ENCODE measurements around the gene THEMIS.
"Not testable (repeated sequence)": the region's sequence is repeated elsewhere in the genome, so short reads cannot be mapped to it uniquely, and the experiment has no call there.

THEMIS gene

DNA sequence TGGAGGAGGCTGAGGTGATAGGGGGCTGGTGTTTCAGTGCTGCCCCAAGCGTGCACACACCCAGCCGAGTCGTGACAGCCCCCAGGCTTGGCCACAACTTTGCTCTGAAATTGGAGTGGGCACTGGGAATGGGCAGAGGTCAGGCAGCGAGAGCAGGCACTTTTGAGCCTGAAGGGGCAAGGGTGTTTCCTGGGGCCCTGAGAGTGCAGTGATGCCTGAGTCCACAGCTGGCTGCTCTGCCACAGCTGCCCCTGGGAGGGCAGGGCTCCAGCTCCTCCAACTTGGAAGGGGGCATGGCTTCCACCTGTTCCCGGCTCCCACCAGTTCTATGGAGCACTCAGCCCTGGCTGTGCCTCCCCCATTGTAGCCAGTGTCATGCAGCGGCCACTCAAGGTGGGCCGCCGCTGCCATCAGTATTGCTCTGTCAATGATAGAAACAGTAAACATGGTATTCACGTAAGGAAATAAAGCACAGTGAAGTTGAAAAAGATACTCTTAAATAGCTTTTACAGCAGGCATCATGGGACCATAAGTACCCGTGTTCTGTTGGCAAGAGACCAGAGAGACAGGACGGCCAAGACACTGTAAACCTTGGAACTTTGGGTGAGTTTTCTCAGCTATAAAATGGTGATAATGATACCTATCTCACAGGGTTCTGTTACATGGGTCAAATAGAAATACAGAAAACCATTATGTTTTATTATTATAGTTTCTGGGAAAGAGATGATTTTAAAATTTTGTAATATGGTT lies 108.9 kb downstream of the THEMIS start:
- no peak for DNase-seq

DNA sequence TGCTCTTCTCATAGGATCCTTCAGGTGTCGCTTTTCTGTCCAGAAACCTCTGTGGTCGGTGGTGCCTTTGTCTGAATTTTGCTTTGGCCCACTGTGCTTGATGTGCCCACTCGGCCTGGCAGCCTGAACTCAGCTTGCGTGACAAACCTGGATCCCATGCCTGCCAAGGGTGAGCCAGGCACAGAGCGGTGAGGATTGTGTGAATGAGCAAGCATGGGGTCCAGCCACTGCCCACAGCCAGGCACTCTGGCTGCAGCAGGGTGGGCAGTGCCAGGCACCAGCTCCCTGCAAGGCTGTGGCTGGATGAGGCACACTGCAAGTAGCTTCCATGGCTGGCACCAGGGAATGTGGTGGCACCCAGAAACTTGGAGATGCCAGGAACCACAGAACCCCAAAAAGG lies 110.3 kb downstream of the THEMIS start:
- no peak for DNase-seq

DNA sequence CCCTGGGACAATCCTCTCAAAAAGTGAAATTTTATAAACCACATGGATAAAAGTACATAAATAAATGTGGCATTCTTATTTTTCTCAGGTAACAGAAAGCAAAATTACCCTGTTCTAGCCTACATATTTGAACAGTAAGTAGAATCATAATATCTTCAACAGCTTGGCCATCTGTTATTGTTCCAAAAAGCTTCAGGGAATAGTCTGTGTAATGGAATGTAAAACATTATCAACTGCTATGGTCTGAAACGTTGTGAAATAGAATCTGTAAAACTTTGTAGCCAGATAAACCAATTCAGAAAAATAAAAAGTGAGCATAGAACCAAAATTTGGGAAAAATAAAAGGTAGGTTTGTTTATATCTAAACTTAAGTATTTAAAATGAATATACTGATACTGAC lies 114.7 kb downstream of the THEMIS start:
- DNase-seq: no peak

DNA sequence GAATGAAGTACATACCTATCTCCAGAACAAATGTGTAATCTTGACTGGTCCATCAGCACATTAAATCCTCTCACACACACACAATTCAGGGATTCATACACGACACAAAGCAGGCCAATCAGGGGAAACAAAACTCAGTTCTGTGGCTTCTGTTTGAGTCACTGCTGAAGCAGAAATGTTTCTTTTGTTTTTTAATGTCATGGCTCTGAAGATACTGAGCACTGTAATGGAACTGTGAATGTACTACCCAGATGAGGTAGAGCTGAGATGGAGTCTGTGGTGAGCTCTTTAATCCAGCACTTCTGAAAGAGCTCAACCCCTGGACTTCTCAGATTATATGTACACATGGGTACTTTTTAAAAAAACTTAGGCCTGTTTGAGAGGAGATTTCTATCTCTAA lies 116.4 kb downstream of the THEMIS start:
- no peak for DNase-seq

DNA sequence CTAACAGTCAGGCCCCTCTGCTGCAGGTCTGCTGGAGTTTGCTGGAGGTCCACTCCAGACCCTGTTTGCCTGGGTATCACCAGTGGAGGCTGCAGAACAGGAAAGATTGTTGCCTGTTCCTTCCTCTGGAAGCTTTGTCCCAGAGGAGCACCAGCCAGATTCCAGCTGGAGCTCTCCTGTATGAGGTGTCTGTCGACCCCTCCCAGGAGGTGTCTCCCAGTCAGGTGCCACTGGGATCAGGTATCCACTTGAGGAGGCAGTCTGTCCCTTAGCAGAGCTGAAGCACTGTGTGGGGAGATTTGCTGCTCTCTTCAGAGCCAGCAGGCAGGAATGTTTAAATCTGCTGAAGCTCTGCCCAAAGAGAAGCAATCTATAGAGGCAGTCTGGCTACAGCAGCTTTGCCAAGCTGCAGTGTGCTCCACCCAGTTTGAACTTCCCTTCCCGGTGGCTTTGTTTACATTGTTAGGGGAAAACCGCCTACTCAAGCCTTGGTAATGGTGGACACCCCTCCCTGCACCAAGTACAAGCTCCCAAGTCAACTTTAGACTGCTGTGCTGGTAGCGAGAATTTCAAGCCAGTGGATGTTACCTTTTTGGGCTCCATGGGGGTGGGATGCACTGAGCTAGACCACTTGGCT lies 119.1 kb downstream of the THEMIS start:
- not testable (repeated sequence) for DNase-seq

DNA sequence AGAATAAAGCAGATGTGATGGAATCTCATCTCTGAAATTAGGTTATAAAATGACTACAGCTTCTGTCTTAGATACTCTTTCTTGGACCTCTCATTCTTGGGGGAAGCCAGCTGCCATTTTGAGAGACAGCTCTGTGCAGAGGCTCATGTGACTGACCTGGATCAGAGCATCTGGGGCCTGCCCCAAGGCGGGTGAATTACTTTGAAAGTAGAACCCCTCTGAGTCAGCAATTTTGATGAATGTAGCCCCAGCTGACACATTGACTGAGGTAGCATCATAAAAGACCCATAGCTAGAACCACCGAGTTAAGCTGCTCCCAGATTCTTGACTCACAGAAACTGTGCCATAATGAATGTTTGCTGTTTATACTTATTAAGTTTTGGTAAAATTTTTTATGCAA lies 124.5 kb downstream of the THEMIS start:
- DNase-seq: no peak

DNA sequence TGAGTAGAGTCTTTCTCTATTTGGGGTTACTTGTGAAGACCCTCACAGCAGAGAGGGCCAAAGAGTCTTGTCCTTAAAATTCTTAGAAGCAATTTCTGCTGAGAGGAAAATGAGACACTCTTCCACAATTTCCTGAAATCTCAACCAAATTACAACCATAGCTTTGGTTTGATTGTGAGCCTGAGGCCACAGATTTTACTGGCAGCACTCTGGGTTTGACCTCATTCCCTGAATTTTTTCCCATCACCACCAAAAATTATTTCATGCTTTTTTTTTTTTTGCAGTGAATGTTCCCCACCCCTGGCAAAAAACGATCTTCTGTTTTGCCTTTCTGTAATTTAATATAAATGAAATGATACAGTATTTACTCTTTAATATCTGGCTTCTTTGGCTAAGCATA lies 125.5 kb downstream of the THEMIS start:
- DNase-seq: no peak

DNA sequence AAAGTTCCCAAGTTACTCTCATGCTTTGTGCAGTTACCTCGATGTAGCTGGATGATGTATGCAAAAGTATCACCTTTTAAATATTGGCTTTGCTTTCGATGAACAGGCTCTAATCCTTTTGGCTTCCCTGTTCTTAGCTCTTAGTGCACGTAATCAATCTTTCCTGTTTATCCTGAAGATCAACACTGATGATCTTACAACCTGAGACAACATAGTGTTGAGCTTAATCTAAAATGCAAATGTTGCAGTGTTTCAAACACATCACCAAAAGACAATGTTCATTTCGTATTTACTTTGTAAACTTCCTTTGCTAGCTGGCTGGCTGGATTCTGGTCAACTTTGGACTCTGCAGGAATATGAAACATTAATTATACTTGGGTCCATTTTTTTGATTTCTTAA lies 132.1 kb downstream of the THEMIS start:
- DNase-seq: no peak

DNA sequence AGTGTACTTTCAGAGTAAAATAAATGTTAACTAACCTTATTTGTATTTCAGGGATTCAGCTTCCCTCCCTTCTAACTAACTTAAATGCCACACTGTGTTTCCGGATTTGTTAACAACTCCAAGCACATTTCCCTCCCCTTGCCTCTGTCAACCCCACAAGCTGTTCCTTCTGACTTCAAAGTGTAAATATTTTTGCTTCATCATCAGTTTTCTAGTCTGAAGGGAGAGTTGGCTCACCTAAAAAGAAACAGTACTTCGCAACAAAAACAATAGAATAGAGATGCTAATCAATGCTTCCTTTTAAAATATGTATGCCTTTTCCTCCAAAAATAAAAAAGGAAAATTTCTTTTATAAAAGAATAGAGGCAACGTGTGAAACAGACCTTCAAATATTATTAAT lies 132.6 kb downstream of the THEMIS start:
- DNase-seq: no peak

DNA sequence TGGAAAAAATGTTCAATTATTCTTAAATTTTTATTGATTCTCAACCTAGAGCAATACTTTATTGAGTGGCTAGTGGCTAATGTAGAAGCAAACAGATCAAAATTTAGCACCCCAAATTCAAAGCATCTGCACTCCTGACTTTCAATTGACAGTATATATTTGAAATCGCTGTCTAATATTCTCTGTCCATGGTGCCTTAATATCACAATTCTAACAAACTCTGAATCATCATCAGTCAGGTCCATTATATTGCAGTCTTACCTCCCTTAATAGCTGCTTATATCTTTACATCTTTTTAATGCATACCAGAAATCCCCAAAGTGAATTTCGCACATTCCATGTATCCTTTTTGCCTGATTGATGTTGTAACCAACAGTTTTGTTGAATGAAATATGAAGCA lies 134.9 kb downstream of the THEMIS start:
- DNase-seq: no peak

DNA sequence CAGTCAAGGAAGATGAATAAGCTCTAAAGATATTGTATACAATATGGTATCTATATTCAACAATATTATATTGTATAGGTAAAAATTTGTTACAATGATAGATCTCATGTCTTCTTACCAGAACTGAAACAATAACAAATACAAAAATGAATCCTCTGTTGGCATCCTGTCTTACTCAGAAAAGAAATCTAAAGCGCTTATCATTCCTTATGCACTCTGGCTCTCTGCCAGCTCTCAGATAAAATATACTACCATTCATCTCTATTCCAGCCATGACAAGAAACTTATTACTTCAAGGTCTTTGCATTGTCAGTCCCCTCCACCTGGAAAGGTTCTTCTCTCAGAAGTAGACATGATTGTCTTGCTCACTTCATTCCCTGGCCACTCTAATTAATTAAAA lies 138.6 kb downstream of the THEMIS start:
- DNase-seq: no peak

DNA sequence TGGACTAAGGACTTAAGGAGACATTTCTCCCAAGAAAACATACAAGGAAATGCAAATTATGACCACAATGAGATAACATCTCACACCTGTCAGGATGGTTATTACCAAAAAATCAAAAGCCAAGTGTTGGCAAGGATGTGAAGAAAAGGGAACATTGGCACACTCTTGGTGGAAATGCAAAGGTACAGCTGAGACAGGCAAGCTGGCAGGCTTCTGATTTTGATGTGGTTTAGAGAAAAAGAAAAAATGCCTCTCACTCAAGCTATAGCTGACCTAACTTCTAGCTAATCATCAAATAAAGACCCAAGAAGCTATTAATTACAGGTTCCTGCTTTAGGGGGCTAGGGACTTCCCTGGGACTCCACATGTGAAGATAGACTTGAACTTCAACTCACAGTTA lies 139.8 kb downstream of the THEMIS start:
- no peak for DNase-seq

DNA sequence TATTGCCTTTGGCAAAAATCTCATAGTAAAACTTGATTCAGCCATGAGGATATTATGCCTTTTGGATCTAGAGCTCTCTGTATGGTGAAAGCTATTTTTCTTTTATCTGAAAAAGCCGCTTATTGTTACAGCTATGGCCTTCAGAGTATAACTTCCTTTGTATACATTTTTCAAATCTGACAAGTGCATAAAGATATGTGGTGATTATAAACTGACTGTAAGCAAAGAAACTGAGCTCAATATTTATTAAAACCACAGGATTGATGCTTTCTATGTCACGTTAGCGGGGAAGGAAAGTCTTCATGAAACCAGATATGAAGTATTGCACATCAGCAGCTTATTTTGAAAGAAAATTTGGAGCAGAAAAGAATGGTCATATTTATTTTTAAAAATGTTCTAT lies 151.8 kb downstream of the THEMIS start:
- no peak for DNase-seq

DNA sequence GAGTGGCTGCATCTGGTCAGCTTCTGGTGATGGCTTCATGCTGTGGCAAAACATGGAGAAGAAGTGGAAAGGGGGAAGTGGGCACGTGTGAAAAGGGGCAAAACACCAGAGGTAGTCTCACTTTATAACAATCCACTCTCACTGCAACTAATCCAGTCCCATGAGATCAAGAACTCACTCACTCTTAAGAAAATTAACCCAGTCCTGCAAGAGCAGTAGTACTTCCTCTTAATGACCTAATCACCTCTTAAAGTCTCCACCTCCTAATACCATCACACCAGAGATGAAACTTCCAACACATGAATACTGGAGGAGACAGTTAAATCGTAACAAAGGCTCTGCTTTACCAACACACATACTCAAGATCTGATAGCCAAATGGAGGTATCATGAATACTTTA lies 152.6 kb downstream of the THEMIS start:
- DNase-seq: no peak

DNA sequence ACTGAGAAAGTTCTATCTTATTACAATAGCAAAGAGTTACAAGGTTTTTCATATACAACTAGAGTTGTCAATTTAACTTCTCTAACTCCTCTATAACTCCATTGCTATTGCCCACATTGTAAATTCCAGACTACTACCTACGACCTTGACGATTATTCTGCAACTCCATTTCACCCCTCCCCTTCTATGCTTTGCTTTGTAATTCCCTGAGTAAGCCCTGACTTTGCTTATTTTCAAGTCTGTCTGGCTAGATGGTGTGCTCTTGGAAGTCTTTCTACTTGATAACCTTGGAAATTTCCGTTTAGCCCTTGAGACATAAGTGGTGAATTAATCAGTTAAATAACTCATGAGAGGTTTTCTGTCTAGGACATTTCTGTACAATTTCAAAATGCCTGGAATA lies 162.4 kb downstream of the THEMIS start:
- DNase-seq: no peak

DNA sequence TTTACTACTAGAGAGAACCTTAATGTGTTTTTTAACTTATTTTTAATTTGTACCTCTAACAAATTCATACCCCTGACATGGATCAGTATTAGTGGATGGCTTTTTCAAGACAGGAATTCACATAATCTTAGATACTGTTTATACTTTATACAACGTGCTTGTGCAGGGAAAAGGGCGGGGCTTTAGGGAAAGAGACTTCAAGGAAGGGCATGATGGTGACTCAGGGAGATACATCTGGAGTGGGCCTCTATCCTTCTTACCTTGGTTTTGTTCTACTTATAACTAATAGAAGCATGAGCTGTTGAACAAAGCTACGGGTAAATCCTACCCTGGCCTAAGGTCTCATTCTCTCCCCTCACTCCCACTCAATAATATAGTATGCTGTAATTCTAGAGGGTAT lies 163.1 kb downstream of the THEMIS start:
- no peak for DNase-seq

DNA sequence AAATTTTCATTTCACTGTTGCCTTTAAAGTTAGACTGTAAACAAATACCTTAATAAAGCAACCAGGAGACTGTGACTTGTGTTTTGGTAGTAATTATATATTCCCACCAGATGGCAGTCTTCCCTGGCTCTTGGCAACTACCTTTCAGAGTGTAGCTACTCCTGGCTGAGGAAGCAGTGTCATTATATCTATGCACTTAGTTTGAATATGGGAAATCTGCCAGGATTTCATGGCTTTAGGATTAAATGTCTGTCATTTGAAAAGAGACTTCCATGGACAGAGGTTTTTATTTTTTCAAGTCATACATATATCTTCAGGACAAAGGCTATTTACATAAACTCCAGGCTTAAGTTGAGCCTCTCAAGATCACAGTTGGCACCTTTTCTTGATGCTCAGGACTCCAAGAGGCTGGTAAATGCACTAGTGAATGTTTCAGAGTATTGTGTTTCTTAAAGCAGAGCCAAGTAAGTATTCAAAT lies 163.8 kb downstream of the THEMIS start:
- peak; percentile 66 for DNase-seq

DNA sequence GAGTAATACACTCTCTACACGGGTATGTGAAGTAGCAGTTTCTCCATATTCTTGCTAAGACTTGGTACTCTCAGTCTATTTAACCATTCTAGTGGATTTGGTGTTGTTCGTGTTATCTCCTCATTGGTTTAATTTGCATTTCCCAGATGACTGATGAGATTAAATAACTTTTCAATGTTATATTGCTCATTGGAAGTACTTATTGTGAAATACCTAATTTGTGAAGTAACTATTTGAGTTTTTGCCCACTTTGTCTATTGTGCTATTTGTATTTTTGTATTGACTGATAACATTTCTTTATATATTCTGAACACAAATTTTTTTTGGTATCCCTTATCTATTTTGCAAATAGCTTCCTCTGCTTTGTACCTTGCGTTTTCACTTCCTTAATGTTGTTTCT lies 167.9 kb downstream of the THEMIS start:
- no peak for DNase-seq

DNA sequence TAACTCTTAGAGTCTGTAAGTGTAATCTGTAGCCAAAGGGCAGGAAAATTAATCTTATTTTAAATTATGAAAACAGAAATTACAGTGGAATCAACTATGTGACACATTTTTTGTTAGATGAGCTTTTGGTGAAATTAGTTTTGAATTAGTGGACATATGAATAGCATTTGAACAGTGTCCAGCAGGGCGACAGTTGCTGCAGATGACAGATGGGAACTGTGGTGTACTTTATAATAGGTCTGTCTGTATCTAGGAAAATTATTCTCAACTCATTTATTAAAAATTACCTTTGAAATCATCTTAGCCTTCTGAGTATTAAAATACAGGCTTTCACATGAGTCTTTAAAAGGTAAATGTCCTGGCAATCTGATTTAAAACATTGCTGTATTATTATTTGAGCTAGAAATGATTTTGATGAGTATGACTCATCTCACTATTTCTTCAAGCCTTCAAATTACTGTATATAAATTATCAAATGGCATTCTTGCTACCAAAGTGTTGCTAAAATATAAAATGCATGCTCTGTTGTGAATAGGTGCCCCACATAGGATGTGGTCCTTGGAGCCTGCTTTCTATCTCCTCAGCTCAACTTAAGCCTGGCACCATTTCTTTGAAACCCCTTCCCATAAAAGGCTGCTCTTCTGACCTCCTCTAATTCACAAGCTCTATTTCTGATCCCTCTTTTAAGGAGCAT lies 173.5 kb downstream of the THEMIS start:
- no peak for DNase-seq

DNA sequence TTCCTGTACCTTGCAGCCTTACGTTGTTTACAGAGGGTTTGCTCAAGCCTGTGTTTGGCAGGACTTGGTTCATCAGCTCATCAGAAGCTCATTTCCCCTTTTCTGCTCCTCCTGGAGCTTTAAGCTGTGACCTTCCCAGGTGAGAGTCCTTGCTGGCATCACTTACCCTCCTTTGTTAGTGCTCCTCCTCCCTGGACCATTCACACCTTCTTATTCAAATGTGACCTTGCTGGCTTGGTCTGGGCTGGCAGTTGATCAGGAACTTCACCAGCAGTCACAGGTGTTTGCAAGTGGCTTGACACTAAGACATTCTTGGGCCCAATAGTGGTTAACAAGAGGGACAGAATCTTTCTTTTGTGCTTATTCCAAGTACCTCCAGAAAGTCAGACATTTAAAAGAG lies 175.0 kb downstream of the THEMIS start:
- DNase-seq: no peak

DNA sequence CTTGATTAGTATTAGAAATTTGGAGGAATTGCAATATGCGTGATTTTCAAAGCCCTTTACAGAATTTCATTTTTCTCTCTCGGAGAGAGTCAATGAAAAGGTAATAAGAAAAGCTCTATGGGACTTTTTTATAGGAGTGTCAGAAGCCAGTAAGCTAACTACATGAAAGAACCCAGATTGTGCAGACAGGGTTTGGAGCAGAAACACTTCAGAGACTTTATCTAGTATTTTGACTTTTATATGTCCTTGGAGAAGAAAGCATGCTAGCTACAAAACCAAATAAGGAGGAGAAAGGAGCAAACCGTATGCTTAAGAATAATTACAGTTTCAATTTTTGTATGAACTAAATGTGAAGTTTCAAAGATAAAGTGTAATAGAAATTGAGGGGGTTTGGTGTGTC lies 182.2 kb downstream of the THEMIS start:
- no peak for DNase-seq

DNA sequence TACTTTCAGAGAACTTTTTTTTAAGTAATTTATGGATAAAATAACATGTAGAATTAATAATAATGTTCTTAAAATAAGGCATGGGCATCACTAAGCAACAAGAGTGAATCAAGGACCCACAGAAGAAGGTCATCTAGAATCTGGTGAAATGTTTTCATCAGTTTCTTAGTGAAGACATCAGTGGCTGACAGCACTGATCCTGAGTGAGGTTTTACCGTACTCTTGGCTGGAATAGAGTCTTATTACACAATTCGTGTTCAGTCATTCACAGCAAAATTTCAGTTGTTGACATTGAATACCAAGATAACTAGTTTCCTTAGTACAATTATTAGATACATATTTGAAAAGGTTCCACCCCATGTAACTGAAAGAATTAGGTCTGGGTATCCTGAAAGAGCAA lies 183.5 kb downstream of the THEMIS start:
- no peak for DNase-seq

DNA sequence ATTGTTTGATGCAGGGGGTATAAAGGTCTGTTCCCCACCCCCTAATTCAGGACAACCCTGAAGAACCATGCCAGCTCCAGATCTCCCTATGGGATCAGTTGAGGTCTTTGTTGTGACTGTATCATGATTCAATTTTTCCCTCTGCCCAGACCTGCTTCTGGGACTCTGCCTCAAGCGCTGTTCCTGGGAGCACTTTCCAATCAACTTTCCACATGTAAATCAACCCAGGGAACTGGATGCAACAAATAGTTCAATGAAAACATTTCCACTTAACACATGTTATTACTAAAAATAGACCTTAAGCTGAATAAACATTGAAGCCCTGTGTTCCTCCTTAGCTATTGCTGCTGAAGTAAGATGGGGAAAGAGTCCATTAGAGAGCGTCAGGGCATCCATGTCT lies 184.4 kb downstream of the THEMIS start:
- DNase-seq: no peak

DNA sequence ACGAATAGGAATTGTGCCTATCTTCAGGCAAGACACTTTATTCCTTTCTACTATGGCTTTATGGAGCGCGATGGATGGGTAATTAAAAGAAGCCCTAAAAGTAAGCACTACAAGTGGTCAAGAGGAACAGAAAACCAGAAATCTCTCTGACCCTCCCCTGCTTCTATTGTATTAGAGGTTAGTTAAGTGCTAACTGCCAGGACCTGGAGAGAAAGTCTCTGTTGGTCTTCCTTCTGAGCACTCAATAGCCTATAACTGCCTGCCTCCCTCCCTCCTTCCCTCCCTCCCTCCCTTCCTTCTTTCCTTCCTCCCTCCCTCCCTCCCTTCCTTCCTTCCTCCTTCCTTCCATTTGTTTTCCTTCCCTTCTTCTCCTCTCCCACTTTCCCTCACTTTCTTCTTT lies 190.2 kb downstream of the THEMIS start:
- no peak for DNase-seq
